Loucy (cell line): ENCODE measurements around the gene C1orf50.

ENCODE experiments used
- H2AFZ ChIP-seq: fragments of 200-600 bp; sonication (generic); 2 replicates; pipeline ENCODE4 v1.6.0; 2016; ENCODE audit warnings: antibody characterized with exemption, mild to moderate bottlenecking, low read length, moderate library complexity
- H3F3A ChIP-seq: fragments of 200-600 bp; 2 replicates; pipeline ENCODE4 v1.6.0; 2016; ENCODE audit warnings: antibody characterized with exemption, low read depth, mild to moderate bottlenecking
- H3K27me3 ChIP-seq: fragments of 200-600 bp; sonication (generic); 2 replicates; pipeline ENCODE4 v1.6.1; 2014; ENCODE audit warnings: low read length, mild to moderate bottlenecking; ENCODE audit not compliant: insufficient read depth, poor library complexity, severe bottlenecking
- H3K36me3 ChIP-seq: fragments of 200-600 bp; sonication (generic); 2 replicates; pipeline ENCODE4 v1.6.1; 2016; ENCODE audit warnings: low read length; ENCODE audit not compliant: insufficient read depth
- H3K4me1 ChIP-seq: fragments of 200-600 bp; sonication (generic); 2 replicates; pipeline ENCODE4 v1.5.1; 2014; ENCODE audit warnings: low read length, mild to moderate bottlenecking; ENCODE audit not compliant: insufficient read depth, poor library complexity, severe bottlenecking
- H3K4me2 ChIP-seq: fragments of 200-600 bp; sonication (generic); 2 replicates; pipeline ENCODE4 v1.6.0; 2014; ENCODE audit warnings: antibody characterized with exemption, low read length, low read depth, mild to moderate bottlenecking; ENCODE audit not compliant: poor library complexity, severe bottlenecking
- H3K4me3 ChIP-seq: fragments of 200-600 bp; sonication (generic); 2 replicates; pipeline ENCODE4 v1.5.1; 2014; ENCODE audit warnings: low read length, mild to moderate bottlenecking, mixed read lengths; ENCODE audit not compliant: poor library complexity, severe bottlenecking
- H3K79me2 ChIP-seq: fragments of 200-600 bp; sonication (generic); 2 replicates; pipeline ENCODE4 v1.6.1; 2014; ENCODE audit warnings: low read length; ENCODE audit not compliant: insufficient read depth
- H3K9ac ChIP-seq: fragments of 200-600 bp; sonication (generic); 2 replicates; pipeline ENCODE4 v1.6.0; 2014; ENCODE audit warnings: mild to moderate bottlenecking, low read depth, low read length, moderate library complexity; ENCODE audit not compliant: poor library complexity, severe bottlenecking
- H3K9me2 ChIP-seq: fragments of 200-600 bp; sonication (generic); replicated peaks from 2 replicates; pipeline ENCODE4 v1.6.1; 2016; ENCODE audit warnings: low read depth, low read length, mixed read lengths
- H3K9me3 ChIP-seq: fragments of 200-600 bp; sonication (generic); 2 replicates; pipeline ENCODE4 v1.6.1; 2014; ENCODE audit warnings: mild to moderate bottlenecking, antibody characterized with exemption, low read length, low read depth; ENCODE audit not compliant: insufficient read depth
- H4K20me1 ChIP-seq: fragments of 200-600 bp; sonication (generic); 2 replicates; pipeline ENCODE4 v1.6.0; 2014; ENCODE audit warnings: antibody characterized with exemption, low read length, mild to moderate bottlenecking; ENCODE audit not compliant: insufficient read depth, poor library complexity, severe bottlenecking
- CTCF ChIP-seq: fragments of 200-600 bp; sonication (generic); conservative IDR thresholded peaks from 2 replicates; pipeline ENCODE4 v1.5.1; 2014; ENCODE audit warnings: mild to moderate bottlenecking, antibody characterized with exemption, low read length
- EZH2phosphoT487 ChIP-seq: fragments of 200-600 bp; IDR thresholded peaks from 2 replicates; pipeline ENCODE4 v1.6.1; 2018; ENCODE audit warnings: antibody characterized with exemption, mild to moderate bottlenecking, moderate library complexity, borderline replicate concordance

C1orf50 gene

GRCh38 chr1:42736152-42736551 lies 30.9 kb upstream of the C1orf50 start:
- H3K4me3 ChIP-seq: no peak overlapping the region
- H3F3A ChIP-seq: no peaks in the 10 kb centered on the region
- H3K4me2 ChIP-seq: no peak overlapping the region
- H3K9me3 ChIP-seq: no peaks in the 10 kb centered on the region
- no peaks in the 10 kb centered on the region for H3K9me2 ChIP-seq
- no peaks in the 10 kb centered on the region for H3K36me3 ChIP-seq
- H4K20me1 ChIP-seq: no peaks in the 10 kb centered on the region
- peak; percentile 30; the same call in 1 of the 2 replicates for TF ChIP-seq CTCF
- no peak for TF ChIP-seq EZH2phosphoT487
- no peaks in the 10 kb centered on the region for H3K79me2 ChIP-seq
- no peak overlapping the region for H3K9ac ChIP-seq
- H3K27me3 ChIP-seq: no peaks in the 10 kb centered on the region
- peaks cover 11% of the 10 kb centered on the region for H3K4me1 ChIP-seq
- H2AFZ ChIP-seq: no peak overlapping the region

- no peaks in the 10 kb centered on the region for H3K79me2 ChIP-seq
- no peaks in the 10 kb centered on the region for H3K9me2 ChIP-seq
- H3K4me1 ChIP-seq: peaks cover 11% of the 10 kb centered on the region
- no peaks in the 10 kb centered on the region for H4K20me1 ChIP-seq
- no peaks in the 10 kb centered on the region for H3K36me3 ChIP-seq
- no peak for TF ChIP-seq CTCF
- TF ChIP-seq EZH2phosphoT487: no peak
- H3K4me3 ChIP-seq: no peak overlapping the region
- no peaks in the 10 kb centered on the region for H3K9me3 ChIP-seq
- H3K27me3 ChIP-seq: no peaks in the 10 kb centered on the region
- H2AFZ ChIP-seq: peak overlapping the region; percentile 83
- peak overlapping the region; percentile 17 for H3K4me2 ChIP-seq
- no peaks in the 10 kb centered on the region for H3F3A ChIP-seq
- H3K9ac ChIP-seq: no peak overlapping the region
Observed at GRCh38 chr1:42736571-42737200, 30.4 kb upstream of the C1orf50 start.

- Histone ChIP-seq H3F3A (no peaks in the 10 kb centered on the region), H3K9ac (no peak overlapping the region)
- TF ChIP-seq EZH2phosphoT487 (no peak), CTCF (peak; percentile 31; the same call in 1 of the 2 replicates)
Observed at GRCh38 chr1:42737257-42737656, 29.8 kb upstream of the C1orf50 start.

More at GRCh38 chr1:42737257-42737656, 29.8 kb upstream of the C1orf50 start:
- no peak overlapping the region for H3K4me3 ChIP-seq
- no peaks in the 10 kb centered on the region for H3K9me3 ChIP-seq
- peaks cover 11% of the 10 kb centered on the region for H3K4me1 ChIP-seq
- H4K20me1 ChIP-seq: no peaks in the 10 kb centered on the region
- H2AFZ ChIP-seq: peak overlapping the region; percentile 83
- H3K9me2 ChIP-seq: no peaks in the 10 kb centered on the region
- H3K27me3 ChIP-seq: no peaks in the 10 kb centered on the region
- no peaks in the 10 kb centered on the region for H3K36me3 ChIP-seq
- H3K4me2 ChIP-seq: peak overlapping the region; percentile 17
- no peaks in the 10 kb centered on the region for H3K79me2 ChIP-seq
